NCI-H2227 treated with DMSO at 0.1 percent for 48 hours (cell line): ENCODE measurements around the gene PLCH2.

Experiments used
- DNase-seq: peaks from one replicate; lab custom pipeline; 2025; lab: John Stamatoyannopoulos, UW

Gene PLCH2

DNA sequence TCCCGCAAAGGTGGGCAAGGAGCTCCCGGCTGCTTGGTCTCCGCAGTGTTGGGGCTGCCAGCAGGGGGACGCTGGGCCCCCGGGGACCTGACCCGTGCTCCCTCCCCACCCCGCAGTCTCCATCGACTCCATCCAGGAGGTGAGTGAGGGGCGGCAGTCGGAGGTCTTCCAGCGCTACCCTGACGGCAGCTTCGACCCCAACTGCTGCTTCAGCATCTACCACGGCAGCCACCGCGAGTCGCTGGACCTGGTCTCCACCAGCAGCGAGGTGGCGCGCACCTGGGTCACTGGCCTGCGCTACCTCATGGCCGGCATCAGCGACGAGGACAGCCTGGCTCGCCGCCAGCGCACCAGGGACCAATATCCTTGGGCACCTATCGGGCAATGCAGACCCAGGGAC lies 3.5 kb downstream of the PLCH2 start:
- DNase-seq: no peak

DNA sequence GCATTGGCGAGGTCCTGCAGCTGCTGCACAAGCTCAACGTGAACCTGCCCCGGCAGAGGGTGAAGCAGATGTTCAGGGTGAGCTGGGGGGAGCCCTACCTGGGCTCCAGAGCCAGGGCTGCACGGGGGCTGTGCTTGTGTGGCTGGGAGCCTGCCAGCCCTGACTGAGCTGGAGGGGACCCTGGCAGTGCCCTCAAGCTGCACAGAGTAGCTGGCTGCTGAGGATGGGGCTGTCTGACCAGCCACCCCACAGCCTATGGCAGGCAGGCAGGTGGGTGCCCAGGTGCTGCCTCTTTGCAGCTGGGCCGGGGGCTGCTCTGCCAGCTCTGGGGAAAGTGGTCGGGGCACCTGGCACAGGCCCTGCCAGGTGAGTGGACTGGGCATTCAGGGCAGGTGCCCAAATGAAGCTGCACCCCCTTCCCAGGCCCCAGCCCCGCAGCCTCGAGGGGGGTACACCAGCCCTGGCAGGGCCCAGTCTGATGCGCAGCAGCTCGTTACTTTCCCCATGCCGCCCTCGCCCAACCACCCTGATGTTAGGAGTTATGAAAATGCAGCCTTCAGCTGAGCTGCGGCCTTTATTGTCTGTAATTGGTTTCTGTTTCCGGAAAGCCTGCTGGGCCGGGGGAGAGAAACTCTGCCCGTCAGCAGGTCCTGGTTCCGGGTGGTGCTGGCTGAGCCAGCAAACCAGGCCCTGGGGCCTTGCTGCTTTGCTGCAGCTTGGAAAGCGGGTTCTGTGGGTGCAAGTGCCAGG lies 4.3 kb downstream of the PLCH2 start:
- DNase-seq: peak; percentile 21

GRCh38 chr1:2480986-2481364 lies 4.9 kb downstream of the PLCH2 start:
- DNase-seq: no peak

DNA sequence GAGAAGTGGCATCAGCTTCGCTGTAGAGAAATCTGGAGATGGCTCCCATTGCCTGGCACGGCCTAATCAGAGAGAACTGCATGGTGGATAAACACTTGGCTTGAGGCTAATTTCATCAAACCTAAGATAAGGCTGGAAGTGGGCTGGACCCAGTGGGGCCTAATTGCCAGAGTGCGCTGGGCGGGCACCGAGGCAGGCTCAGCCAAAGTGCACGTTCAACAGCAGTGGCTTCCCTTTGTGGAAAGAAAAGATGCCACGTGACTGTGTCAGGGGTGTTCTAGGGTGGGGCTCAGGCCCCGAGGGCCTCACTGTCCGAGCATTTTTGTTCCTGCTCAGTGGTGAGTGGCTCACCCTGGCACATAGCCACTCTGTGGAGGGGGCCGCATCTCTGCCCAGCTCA lies 5.8 kb downstream of the PLCH2 start:
- no peak for DNase-seq

DNA sequence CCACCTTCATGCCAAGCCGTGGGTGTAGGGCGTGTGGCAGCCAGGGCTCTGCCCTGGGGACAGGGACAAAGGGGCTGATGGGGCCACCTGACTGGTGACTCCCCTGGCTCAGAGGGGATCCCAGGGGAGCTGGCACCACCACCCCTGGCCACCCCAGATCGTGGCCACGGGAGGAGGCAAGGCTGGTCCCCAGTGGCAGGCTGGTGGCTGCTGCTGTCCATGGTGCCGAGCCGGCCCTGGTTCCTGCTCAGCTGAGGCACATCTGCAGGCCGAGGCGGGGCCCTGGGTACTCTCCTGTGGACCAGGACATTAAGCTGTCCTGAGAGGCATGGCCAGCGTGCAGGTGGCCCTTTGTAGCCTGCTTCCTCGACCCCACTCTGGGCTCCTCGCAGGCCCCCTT lies 6.5 kb downstream of the PLCH2 start:
- no peak for DNase-seq

DNA sequence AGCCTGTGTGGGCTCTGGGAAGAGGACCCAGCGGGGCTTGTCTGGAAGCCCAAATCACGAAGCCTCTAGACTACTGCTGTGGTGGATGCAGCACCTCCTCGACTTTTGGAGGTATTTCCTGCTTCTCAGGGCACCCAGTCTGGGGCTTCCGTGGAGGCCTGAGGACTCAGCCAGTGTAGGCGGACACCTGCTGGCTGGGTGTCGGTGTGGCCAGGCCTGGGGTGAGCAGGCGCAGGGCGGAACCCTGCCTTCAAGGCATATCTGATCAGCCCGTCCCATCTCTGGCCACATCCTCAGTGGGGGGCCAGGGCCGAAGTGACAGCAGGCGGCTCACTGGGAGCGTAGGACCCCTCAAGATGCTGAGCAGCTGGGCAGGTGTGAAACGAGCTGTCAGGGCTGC lies 6.9 kb downstream of the PLCH2 start:
- no peak for DNase-seq

DNA sequence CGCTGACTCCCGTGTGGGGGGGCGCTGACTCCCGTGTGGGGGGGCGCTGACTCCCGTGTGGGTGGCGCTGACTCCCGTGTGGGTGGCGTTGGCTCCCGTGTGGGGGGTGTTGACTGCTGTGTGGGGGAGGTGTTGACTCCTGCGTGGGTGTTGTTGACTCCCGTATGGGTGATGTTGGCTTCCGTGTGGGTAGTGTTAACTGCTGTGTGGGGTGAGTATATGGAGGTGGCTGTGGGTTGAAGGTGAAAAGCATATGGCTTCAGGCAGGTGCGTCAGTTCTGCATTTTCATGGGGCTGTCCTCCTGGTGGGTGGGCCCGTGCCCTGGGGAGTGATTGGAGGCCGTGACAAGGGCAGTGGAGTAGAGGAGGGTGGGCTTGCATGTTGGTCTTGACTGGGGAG lies 7.9 kb downstream of the PLCH2 start:
- DNase-seq: no peak

DNA sequence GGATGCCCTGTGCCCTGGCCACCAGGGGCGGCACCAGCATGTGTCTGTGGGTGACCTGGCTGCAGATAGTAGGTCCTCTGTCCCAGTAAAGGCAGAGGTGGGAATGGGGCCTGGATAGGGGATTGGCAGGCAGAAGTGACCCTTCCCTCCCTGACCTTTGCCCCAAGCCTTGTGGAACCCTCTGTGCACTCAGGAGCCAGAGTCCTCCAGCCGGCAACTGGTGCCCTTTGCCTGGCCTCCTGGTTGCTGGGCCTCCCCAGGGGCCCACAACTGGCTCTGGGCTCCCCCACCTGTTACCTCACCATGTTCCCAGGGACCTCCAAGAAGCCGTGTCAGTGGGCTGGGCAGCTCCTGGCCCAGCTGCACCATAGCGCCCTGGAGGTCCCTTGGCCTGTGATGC lies 10.0 kb downstream of the PLCH2 start:
- DNase-seq: no peak

- no peak for DNase-seq
Observed at GRCh38 chr1:2486558-2486957, 10.5 kb downstream of the PLCH2 start.

DNA sequence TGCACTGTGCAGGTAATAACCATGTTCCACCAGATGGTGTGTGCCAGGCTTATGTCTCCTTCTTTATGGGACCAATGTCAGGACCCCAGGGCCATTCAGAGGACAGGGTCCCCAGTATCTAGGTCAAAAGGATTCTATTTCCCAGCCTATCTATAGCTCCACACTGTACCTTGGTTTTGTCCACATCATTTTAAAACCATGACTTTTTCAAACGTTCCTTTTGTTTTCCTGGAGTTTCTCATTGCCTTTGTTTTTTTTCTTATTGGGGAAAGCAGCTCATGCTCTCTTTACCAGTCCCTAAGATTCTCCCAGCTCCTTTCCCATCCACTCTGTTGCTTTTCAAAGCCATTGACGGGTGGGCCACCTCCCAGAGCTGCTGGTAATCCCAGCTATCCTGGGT lies 12.6 kb downstream of the PLCH2 start:
- no peak for DNase-seq

DNA sequence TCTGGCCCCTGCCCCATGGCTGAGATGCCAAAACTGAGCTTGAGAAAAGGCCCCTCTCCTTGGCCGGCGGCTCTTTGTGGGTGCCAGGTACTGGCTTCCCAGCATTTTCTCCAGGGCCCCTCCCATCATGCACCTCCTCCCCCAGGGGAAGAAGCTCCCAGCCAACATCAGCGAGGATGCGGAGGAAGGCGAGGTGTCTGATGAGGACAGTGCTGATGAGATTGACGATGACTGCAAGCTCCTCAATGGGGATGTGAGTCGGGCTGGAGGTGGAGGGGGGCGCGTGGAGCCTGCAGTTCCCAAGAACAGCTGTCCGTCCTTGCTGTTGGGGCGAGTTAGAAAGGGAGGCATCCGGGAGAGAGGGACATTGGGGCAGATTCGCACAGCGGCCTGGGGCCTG lies 13.5 kb downstream of the PLCH2 start:
- DNase-seq: no peak

DNA sequence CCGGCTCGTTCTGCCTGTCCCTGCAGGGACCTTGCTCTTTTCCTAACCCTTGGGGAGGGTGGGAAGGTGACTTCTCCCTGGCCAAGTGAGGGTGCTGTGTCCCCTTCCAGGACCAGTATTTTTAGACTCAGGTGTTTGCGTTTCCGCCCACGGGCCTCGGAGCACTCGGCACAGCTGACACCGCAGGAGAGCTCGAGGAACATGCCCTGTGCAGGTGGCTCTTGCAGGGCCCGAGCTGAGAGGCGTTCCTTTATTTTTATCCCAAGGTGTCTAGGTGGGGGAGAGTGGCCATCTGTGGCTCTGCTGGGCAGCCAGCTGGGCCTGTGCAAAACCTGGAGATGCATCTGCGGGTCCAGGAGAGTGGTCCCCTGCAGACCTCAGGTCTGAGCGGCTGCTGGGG lies 16.0 kb downstream of the PLCH2 start:
- no peak for DNase-seq

GRCh38 chr1:2493218-2493617 lies 17.1 kb downstream of the PLCH2 start:
- DNase-seq: no peak

GRCh38 chr1:2493691-2494322 lies 17.7 kb downstream of the PLCH2 start:
- no peak for DNase-seq

DNA sequence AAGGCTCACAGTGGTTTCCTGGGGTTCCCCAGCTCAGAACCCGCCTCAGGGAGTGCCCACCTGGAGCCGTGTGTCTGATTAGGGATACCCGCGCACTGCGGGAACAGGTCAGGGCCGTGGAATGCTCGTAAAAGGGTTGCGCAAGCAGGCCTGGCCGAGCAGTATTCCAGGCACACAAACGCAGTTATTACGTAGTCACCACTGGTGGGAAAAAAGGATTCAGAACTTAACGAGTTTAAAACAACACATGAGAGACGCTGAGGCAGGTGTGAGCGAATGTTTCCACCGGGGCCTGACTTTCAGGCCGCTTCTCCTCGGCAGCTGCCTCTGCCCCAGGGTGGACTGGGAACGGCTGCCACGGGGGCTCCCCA lies 18.2 kb downstream of the PLCH2 start:
- no peak for DNase-seq

DNA sequence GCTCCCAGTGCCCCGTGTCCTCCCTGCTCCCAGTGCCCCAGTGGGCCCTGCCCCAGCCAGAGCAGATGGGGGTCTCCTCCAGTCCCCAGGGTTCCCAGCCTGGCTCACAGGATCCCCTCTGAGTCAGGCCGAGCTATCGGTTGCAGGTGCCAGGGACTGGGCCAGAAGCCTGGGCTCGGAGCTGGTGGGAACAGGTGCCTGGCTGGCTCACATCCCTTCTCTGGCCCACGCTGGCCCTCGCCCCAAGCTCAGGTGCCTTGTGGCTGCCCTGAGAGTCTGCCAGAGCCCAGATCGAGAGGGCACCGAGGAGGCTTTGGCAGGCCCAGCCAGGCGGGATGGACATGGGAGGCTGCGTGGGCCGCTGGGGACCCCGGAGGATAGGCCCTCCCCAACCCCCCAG lies 18.9 kb downstream of the PLCH2 start:
- no peak for DNase-seq

DNA sequence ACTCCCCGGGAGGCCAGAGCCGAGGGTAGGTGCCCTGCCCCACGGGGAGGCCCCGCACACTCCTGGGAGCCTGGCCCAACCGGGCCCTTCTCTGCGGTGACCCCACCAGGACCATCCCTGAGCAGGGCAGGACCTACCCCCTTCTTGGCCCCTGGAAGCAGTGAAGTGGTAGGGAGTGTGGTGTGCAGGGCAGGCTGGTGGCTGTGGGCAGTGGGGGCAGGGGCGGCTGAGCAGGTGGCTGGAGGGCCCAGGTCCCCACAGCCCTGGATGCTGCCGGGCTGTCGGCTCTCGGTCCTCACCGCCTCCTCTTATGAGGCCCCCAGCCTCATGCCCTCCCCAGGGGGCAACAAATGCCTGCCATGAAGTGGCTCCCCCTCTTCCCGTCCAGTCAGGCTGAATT lies 19.5 kb downstream of the PLCH2 start:
- no peak for DNase-seq

- DNase-seq: no peak
Observed at GRCh38 chr1:2496087-2496622, 20.1 kb downstream of the PLCH2 start.

DNA sequence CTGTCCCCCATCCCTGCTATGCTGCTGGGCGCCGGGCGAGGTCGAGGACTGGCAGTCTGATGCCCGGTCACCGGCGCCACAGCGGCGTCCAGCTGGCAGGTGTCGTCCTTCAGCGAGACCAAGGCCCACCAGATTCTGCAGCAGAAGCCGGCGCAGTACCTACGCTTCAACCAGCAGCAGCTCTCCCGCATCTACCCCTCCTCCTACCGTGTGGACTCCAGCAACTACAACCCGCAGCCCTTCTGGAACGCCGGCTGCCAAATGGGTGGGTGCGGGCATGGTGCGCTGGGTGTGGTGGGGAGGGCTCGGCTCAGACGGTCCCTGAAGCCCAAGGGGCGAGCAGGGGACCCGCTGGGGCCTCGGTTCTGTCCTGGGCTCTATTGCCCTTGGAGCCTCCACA lies 20.7 kb downstream of the PLCH2 start:
- DNase-seq: no peak

DNA sequence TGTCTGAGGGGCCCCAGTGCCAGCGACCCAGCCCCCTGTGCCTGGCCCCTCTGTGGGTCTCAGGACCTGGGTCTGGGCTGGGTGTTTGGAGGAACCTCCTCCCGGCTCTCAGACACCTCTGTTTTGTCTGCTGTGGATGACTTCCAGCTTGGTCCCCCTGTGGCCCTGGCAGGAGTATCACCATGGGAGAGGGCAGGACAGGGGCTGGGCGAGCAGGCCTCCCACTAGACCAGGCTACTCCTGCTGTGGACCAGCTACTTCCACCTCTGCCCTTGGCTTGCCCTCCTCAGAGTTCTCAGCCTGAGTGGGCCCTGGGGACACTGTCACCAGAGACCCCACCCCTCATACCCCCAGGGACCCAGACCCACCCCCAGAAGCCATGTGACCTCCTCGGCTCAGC lies 21.8 kb downstream of the PLCH2 start:
- DNase-seq: no peak

GRCh38 chr1:2498648-2499047 lies 22.6 kb downstream of the PLCH2 start:
- no peak for DNase-seq

- DNase-seq: no peak
Observed at GRCh38 chr1:2499260-2499659, 23.2 kb downstream of the PLCH2 start.

DNA sequence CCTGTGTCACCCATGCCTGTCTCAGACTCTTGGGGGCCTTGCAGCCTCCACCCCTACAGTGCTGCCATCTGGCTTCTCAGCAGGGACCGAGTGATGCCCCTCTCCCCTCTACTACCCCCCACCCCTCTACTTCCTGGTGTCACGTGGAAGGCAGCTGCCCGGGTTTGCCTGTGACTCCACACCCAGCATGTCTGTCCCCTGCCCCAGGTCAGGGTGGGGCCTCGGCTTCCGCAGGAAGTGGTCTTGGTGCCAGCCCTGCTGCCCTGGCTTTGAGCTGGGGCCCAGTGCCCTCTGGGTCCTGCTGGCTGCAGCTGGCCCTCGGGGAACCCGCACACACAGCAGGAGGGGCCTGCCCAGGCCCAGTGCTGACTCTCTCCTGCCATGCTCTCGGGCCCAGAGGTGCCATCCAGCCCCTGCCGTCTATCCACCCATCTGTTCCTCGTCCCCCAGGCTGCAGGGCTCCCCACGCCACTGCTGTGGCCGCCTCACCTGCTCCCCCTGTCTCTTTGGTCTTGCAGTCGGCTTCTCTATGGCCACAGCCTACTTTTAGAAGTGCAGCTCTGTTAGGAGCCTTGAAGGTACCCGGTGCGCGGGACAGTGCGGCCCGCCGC lies 24.0 kb downstream of the PLCH2 start:
- no peak for DNase-seq
